Spleen (tissue), 7 donors: ENCODE data around the gene TBX1.

Experiments
- CTCF ChIP-seq, 11 experiments: fragments of 200-600 bp in 7 of 11; fragments of 450-650 bp in 4 of 11; sonication (generic) in 4 of 11; IDR thresholded peaks in 8 of 11; conservative IDR thresholded peaks in 3 of 11; 1 replicate in 7 of 11; 2 replicates in 4 of 11; pipeline versions ENCODE4 v1.4.0 to v1.8.0; 2016 to 2021; ENCODE audit warnings: antibody characterized with exemption in 11 of 11, inconsistent platforms in 4 of 11, mild to moderate bottlenecking in 1 of 11
- POLR2AphosphoS5 ChIP-seq, 3 donors: sonication (generic); formaldehyde crosslinking; IDR thresholded peaks; one replicate each; pipeline ENCODE4 v1.5.1; 2017; ENCODE audit warnings: antibody characterized with exemption in 3 of 3
- donor health status: DM: no; HTN: no; CAD: no; lungs with moderate emphysema.
- donor health status: DM: no; HTN: no; CAD: no.
- donor health status: DM: no; HTN: no; CAD: no.

GRCh38 chr22:19779685-19780268 is 19.2 kb downstream of the TBX1 start:
- no peak for TF ChIP-seq CTCF (IDR thresholded peaks at IDR 0.05 in 8 of 11, conservative IDR thresholded peaks at IDR 0.05 in 3 of 11)
- no peak for TF ChIP-seq POLR2AphosphoS5 (IDR thresholded peaks at IDR 0.05)
